Coronary artery (tissue), 2 donors: ENCODE results near the gene SIK3.
A peak's percentile ranks its signal among the peaks of the same experiment; 100 is the strongest.

Experiments
- DNase-seq: peaks from one replicate; pipeline ENCODE4 v3.0.0-alpha.2; 2017; ENCODE audit warnings: low spot score
- H3K27ac ChIP-seq, 2 donors: fragments of 200-600 bp; sonication (generic); one replicate each; pipeline ENCODE4 v1.5.1; 2016 to 2019
- H3K4me3 ChIP-seq: fragments of 200-600 bp; sonication (generic); 2 replicates; pipeline ENCODE4 v1.5.1; 2016; ENCODE audit warnings: mild to moderate bottlenecking, moderate library complexity
- CTCF ChIP-seq: fragments of 200-600 bp; sonication (generic); IDR thresholded peaks from one replicate; pipeline ENCODE4 v1.5.1; 2019; ENCODE audit warnings: antibody characterized with exemption

The SIK3 gene

GRCh38 chr11:117091753-117092477 is 6.3 kb downstream of the SIK3 start:
- Histone ChIP-seq H3K4me3 (no peak overlapping the region), H3K27ac (peak overlapping the region; percentile 38 to 66)
- no peak for TF ChIP-seq CTCF
- no peak for DNase-seq

GRCh38 chr11:117090111-117090706 is 8.0 kb downstream of the SIK3 start:
- TF ChIP-seq CTCF, result no peak
- Histone ChIP-seq H3K4me3 (no peak overlapping the region), H3K27ac (no peak overlapping the region)
- DNase-seq, result no peak

- DNase-seq, result no peak
- TF ChIP-seq CTCF, result no peak
- Histone ChIP-seq H3K27ac (no peak overlapping the region), H3K4me3 (no peak overlapping the region)
Observed at GRCh38 chr11:117089685-117090084, 8.5 kb downstream of the SIK3 start.

- DNase-seq, result no peak
- no peak overlapping the region for H3K4me3 ChIP-seq
- TF ChIP-seq CTCF, result no peak
- peak overlapping the region in 1 of 2 donors; percentile 7 for H3K27ac ChIP-seq
Observed at GRCh38 chr11:117087446-117087845, 10.8 kb downstream of the SIK3 start.

- Histone ChIP-seq H3K27ac (no peak overlapping the region), H3K4me3 (no peak overlapping the region)
- TF ChIP-seq CTCF, result no peak
- DNase-seq, result no peak
Observed at GRCh38 chr11:117084992-117085391, 13.2 kb downstream of the SIK3 start.

- no peak for TF ChIP-seq CTCF
- Histone ChIP-seq H3K4me3 (peak overlapping the region; percentile 48), H3K27ac (peak overlapping the region in 1 of 2 donors; percentile 76)
- DNase-seq, result no peak
Observed at GRCh38 chr11:117083011-117083935, 15.0 kb downstream of the SIK3 start.
